Esophagus muscularis mucosa (tissue), 4 donors: ENCODE measurements around the gene CHST12. TPM values are rescaled to one million over a fixed set of nuclear protein-coding genes. Genes with fewer than 3 reads are reported as not detected.

Source experiments
- DNase-seq: peaks from one replicate; pipeline ENCODE4 v3.0.0-alpha.2; 2017; ENCODE audit errors: extremely low spot score
- H3K27ac ChIP-seq, 4 donors: fragments of 200-600 bp; sonication (generic); replicated peaks in 1 of 4; 1 replicate in 3 of 4; 2 replicates in 1 of 4; pipeline ENCODE4 v1.5.1; 2016 to 2019; ENCODE audit warnings: mild to moderate bottlenecking in 1 of 4
- H3K27me3 ChIP-seq, 4 donors: fragments of 200-600 bp; sonication (generic); one replicate each; pipeline versions ENCODE4 v1.5.1 to v1.6.0; 2016 to 2019
- H3K36me3 ChIP-seq, 4 donors: fragments of 200-600 bp; sonication (generic); one replicate each; pipeline ENCODE4 v1.5.1; 2016 to 2019
- H3K4me1 ChIP-seq, 4 donors: fragments of 200-600 bp; sonication (generic); one replicate each; pipeline ENCODE4 v1.5.1; 2016 to 2019
- H3K4me3 ChIP-seq, 4 donors: fragments of 200-600 bp; sonication (generic); 1 replicate in 2 of 4; 2 replicates in 2 of 4; pipeline ENCODE4 v1.5.1; 2016 to 2019; ENCODE audit warnings: mild to moderate bottlenecking in 4 of 4, moderate library complexity in 1 of 4
- H3K9me3 ChIP-seq, 4 donors: fragments of 200-600 bp; sonication (generic); 1 replicate in 3 of 4; 2 replicates in 1 of 4; pipeline ENCODE4 v1.5.1; 2016 to 2019
- EP300 ChIP-seq: sonication (generic); formaldehyde crosslinking; IDR thresholded peaks from one replicate; pipeline ENCODE4 v1.6.1; 2017; ENCODE audit warnings: antibody characterized with exemption
- POLR2A ChIP-seq: fragments of 450-650 bp; IDR thresholded peaks from one replicate; pipeline ENCODE4 v1.6.1; 2017; ENCODE audit warnings: antibody characterized with exemption, moderate library complexity, mild to moderate bottlenecking, low read depth
- POLR2AphosphoS5 ChIP-seq, 2 donors: sonication (generic); formaldehyde crosslinking; IDR thresholded peaks; one replicate each; pipeline ENCODE4 v1.6.1; 2017; ENCODE audit warnings: antibody characterized with exemption in 2 of 2
- WGBS: methylation state at CpG from one replicate; pipeline ENCODE4 v1.1.5; 2018; 5-methylcytosine and 5-hydroxymethylcytosine counted together
- intact Hi-C: fragments of 100-400 bp; cut with DNase I; formaldehyde crosslinking; loops from one replicate; pipeline ENCODE4 v1.15.1; 2023
- total RNA-seq, 4 donors: library from RNA; depleted of rRNA; stranded (reverse); fragments of >200 nt; gene quantifications; one replicate each; pipeline versions ENCODE4 v1.1.0 to v1.2.1, GENCODE V29; 2016
- TF ChIP-seq, protein P1 (sequence below), 3 experiments: fragments of 200-600 bp in 2 of 3; fragments of 450-650 bp in 1 of 3; sonication (generic) in 2 of 3; IDR thresholded peaks; one replicate each; pipeline ENCODE4 v1.5.1; 2017 to 2019; ENCODE audit warnings: antibody characterized with exemption in 3 of 3, mild to moderate bottlenecking in 2 of 3, moderate library complexity in 1 of 3

The CHST12 gene
- total RNA-seq, 4 donors from 2014 or later, result 6.6 to 24.0 (median 14.8) TPM

DNA sequence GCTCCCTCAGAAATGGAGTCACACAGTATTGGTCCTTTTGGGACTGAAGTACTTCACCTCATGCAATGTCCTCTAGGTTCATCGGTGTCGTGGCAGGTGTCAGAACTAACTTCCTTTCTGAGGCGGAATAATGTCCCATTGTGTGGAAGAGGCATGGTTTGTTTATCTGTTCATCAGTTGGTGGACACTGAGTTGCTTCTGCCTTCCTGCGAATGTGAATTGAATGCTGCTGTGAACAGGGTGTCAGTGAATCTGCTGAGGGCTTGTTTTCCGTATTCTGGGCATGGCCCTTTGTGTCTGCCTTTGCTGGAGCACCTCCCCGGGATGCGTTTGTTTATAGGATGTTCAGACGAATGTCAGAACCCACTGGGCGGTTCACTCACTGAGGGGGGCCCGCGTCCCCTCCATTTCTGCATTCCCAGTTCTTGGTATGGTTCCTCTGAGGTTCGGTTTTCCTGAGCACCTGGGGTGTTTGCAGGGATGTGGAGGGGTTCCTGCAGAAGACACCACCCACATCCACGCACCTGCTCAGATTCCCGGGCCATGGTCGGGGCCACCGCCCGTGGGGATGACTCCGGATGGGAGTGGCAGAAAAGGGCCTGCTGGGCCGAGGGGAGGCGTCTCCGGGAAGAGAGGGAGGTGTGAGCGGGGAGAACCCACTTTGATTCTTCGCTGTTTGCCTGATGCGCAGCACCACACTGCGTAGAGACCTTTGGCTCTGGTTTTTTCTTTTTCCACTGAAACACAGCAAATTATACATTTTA, 33.1 kb downstream of the CHST12 start:
- H3K4me3 ChIP-seq, result no peak overlapping the region
- H3K27me3 ChIP-seq, result no peaks in the 10 kb centered on the region
- 86% methylated on average over 25 of the region's 25 CpGs for WGBS
- TF ChIP-seq POLR2AphosphoS5 (IDR thresholded peaks at IDR 0.05), result no peak
- TF ChIP-seq POLR2A, result no peak
- TF ChIP-seq EP300, result no peak
- TF ChIP-seq, protein P1, sequence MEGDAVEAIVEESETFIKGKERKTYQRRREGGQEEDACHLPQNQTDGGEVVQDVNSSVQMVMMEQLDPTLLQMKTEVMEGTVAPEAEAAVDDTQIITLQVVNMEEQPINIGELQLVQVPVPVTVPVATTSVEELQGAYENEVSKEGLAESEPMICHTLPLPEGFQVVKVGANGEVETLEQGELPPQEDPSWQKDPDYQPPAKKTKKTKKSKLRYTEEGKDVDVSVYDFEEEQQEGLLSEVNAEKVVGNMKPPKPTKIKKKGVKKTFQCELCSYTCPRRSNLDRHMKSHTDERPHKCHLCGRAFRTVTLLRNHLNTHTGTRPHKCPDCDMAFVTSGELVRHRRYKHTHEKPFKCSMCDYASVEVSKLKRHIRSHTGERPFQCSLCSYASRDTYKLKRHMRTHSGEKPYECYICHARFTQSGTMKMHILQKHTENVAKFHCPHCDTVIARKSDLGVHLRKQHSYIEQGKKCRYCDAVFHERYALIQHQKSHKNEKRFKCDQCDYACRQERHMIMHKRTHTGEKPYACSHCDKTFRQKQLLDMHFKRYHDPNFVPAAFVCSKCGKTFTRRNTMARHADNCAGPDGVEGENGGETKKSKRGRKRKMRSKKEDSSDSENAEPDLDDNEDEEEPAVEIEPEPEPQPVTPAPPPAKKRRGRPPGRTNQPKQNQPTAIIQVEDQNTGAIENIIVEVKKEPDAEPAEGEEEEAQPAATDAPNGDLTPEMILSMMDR (IDR thresholded peaks at IDR 0.05), result no peak
- intact Hi-C loops, result no loop called here
- no peak for DNase-seq
- no peak overlapping the region for H3K27ac ChIP-seq
- no peaks in the 10 kb centered on the region for H3K9me3 ChIP-seq
- H3K4me1 ChIP-seq, result peaks cover 0 to 15% (median 5%) of the 10 kb centered on the region in 4 donors
- peaks cover 18 to 65% (median 46%) of the 10 kb centered on the region in 4 donors for H3K36me3 ChIP-seq

DNA sequence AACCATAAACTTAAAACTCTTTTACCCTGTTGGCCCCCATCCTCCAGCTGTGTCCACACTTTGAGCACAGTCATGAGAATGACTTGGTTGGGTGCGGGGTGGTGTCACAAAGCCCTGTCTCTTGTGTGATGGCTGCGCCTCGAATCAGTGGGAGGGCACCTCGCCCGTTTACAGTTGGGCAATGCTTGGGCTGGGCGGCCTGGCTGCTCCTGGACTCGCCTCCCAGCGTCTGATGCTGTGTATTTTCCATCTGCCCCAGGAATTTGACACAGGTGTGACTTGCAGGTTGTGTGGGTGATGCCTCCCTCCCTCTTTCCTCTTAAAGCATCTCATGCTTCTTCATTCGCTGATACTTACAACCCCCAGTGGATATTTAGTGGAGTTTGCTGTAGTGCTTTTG, 33.7 kb downstream of the CHST12 start:
- intact Hi-C loops, result no loop called here
- no peaks in the 10 kb centered on the region for H3K9me3 ChIP-seq
- no peak overlapping the region for H3K27ac ChIP-seq
- no peak overlapping the region for H3K4me3 ChIP-seq
- 95% methylated on average over 9 of the region's 9 CpGs for WGBS
- peaks cover 18 to 64% (median 45%) of the 10 kb centered on the region in 4 donors for H3K36me3 ChIP-seq
- DNase-seq, result no peak
- no peak for TF ChIP-seq POLR2AphosphoS5 (IDR thresholded peaks at IDR 0.05)
- no peak for TF ChIP-seq EP300
- TF ChIP-seq, protein P1 (IDR thresholded peaks at IDR 0.05), result no peak
- TF ChIP-seq POLR2A, result no peak
- peaks cover 0 to 15% (median 5%) of the 10 kb centered on the region in 4 donors for H3K4me1 ChIP-seq
- H3K27me3 ChIP-seq, result no peaks in the 10 kb centered on the region

DNA sequence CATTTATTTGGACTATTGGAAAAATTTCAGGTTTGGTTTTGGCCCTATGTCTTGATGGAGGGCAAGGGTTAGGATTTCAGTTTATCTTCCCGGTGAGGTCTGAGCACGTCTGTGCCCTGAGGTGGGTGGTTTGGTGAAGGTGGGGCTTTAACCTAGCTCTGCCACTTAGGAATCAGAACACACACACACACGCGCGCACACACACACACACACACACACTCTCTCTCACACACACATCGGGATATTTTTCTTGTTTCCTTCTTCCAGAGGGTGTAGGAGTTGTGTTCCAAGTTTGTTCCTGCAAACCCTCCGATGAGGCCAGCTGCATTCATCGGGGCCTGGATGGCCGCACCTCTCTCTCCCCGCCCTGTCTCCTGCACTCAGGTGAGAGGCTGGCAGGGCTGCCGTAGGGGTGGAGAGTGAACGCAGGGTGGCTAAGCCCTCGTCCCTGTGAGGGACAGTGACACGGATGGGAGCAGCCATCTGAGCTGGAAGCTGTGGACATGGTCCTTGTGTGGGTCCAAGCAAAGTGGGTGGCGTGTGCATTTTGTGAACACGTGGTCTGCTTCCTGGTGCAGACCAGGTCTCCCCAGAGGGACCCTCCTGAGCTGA, 34.2 kb downstream of the CHST12 start:
- H3K27me3 ChIP-seq, result no peaks in the 10 kb centered on the region
- DNase-seq, result no peak
- H3K4me3 ChIP-seq, result no peak overlapping the region
- H3K36me3 ChIP-seq, result peaks cover 15 to 61% (median 40%) of the 10 kb centered on the region in 4 donors
- no peaks in the 10 kb centered on the region for H3K9me3 ChIP-seq
- TF ChIP-seq EP300, result no peak
- TF ChIP-seq POLR2AphosphoS5 (IDR thresholded peaks at IDR 0.05), result no peak
- TF ChIP-seq, protein P1 (IDR thresholded peaks at IDR 0.05), result no peak
- no peak for TF ChIP-seq POLR2A
- intact Hi-C loops, result no loop called here
- WGBS, result 90% methylated on average over 16 of the region's 16 CpGs
- peak overlapping the region in 1 of 4 donors; percentile 34 for H3K27ac ChIP-seq
- H3K4me1 ChIP-seq, result peaks cover 0 to 15% (median 5%) of the 10 kb centered on the region in 4 donors

DNA sequence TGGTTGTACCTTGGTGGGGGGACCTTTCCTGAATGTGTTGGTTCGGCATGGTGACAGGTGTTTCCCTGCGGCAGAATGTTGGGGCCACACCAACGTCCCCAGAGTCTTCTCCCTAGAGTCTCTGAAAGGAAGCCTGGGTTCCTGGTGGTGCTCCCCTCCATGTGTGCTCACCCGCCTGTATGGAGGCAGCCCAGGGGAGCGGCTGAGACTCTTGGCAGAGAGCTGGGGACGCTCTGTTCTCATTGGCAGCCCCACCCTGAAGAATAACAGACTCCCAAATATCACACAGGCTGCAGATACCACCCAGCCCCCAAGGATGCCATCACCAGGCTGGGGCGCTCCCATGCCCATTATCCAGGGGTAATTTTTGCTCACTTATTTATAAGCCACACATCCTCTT, 34.8 kb downstream of the CHST12 start:
- WGBS, result 95% methylated on average over 6 of the region's 7 CpGs

DNA sequence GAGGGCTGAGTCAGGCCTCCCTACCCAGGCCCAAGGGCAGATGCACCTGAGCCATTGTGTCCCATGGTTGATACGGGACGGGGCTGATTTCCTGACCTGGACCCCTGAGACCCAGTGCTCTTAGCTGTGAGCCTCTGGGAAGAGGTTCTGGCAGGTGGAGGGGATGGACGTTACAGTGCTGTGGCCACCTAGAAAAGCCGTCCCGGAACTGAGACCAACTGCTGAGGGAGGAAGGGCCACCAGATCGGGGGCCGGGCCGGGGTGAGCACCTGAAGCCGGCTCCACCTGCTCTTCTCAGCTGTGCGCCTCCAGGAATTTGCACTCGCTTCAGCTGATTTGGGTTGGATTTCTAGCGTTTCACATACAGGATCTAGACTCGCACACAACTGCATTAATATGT, 35.4 kb downstream of the CHST12 start:
- TF ChIP-seq, protein P1 (IDR thresholded peaks at IDR 0.05), result no peak
- H3K9me3 ChIP-seq, result no peaks in the 10 kb centered on the region
- H3K4me3 ChIP-seq, result no peak overlapping the region
- no peaks in the 10 kb centered on the region for H3K27me3 ChIP-seq
- peaks cover 0 to 15% (median 5%) of the 10 kb centered on the region in 4 donors for H3K4me1 ChIP-seq
- peak overlapping the region in 1 of 4 donors; percentile 43 for H3K27ac ChIP-seq
- WGBS, result 88% methylated on average over 12 of the region's 13 CpGs
- intact Hi-C loops, result no loop called here
- no peak for DNase-seq
- peaks cover 4 to 52% (median 29%) of the 10 kb centered on the region in 4 donors for H3K36me3 ChIP-seq

More for the DNA sequence above, 34.8 kb downstream of the CHST12 start:
- Histone ChIP-seq H3K4me3 (no peak overlapping the region), H3K36me3 (peaks cover 10 to 58% (median 35%) of the 10 kb centered on the region in 4 donors), H3K9me3 (no peaks in the 10 kb centered on the region), H3K27ac (no peak overlapping the region), H3K27me3 (no peaks in the 10 kb centered on the region), H3K4me1 (peaks cover 0 to 15% (median 5%) of the 10 kb centered on the region in 4 donors)
- intact Hi-C loops, result no loop called here
- DNase-seq, result no peak
- TF ChIP-seq POLR2A (no peak), POLR2AphosphoS5 (IDR thresholded peaks at IDR 0.05) (peak in 1 of 2 donors; percentile 17)
